Smooth muscle cell (in vitro differentiated cells): ENCODE data around the gene INTS15. TPM values are rescaled to one million over a fixed set of nuclear protein-coding genes. Genes with fewer than 3 reads are reported as not detected.

Experiments used
- DNase-seq: peaks from one replicate; lab custom pipeline; 2025; ENCODE audit not compliant: unreplicated experiment; lab: John Stamatoyannopoulos, UW
- H2AFZ ChIP-seq: fragments of 200-600 bp; sonication (generic); 2 replicates; pipeline ENCODE4 v1.6.0; 2016; ENCODE audit warnings: antibody characterized with exemption, low read depth, mild to moderate bottlenecking
- H3F3A ChIP-seq: fragments of 200-600 bp; sonication (generic); 2 replicates; pipeline ENCODE4 v1.6.0; 2017; ENCODE audit warnings: antibody characterized with exemption, low read depth
- H3K27ac ChIP-seq: fragments of 200-600 bp; sonication (generic); 2 replicates; pipeline ENCODE4 v1.5.1; 2016; ENCODE audit warnings: low read depth, mild to moderate bottlenecking
- H3K27me3 ChIP-seq: fragments of 200-600 bp; sonication (generic); 2 replicates; pipeline ENCODE4 v1.6.1; 2016; ENCODE audit warnings: low read depth, mild to moderate bottlenecking
- H3K36me3 ChIP-seq: fragments of 200-600 bp; sonication (generic); 2 replicates; pipeline ENCODE4 v1.5.1; 2016; ENCODE audit warnings: low read depth
- H3K4me1 ChIP-seq: fragments of 200-600 bp; sonication (generic); 2 replicates; pipeline ENCODE4 v1.5.1; 2016; ENCODE audit warnings: low read depth
- H3K4me2 ChIP-seq: fragments of 200-600 bp; sonication (generic); 2 replicates; pipeline ENCODE4 v1.6.0; 2016; ENCODE audit warnings: mild to moderate bottlenecking
- H3K4me3 ChIP-seq: fragments of 200-600 bp; sonication (generic); 2 replicates; pipeline ENCODE4 v1.5.1; 2016; ENCODE audit warnings: mild to moderate bottlenecking
- H3K79me2 ChIP-seq: fragments of 200-600 bp; sonication (generic); 2 replicates; pipeline ENCODE4 v1.6.0; 2016; ENCODE audit warnings: low read depth, mild to moderate bottlenecking
- H3K9ac ChIP-seq: fragments of 200-600 bp; sonication (generic); 2 replicates; pipeline ENCODE4 v1.6.0; 2016; ENCODE audit warnings: low read depth
- H3K9me3 ChIP-seq: fragments of 200-600 bp; sonication (generic); replicated peaks from 2 replicates; pipeline ENCODE4 v1.5.1; 2016; ENCODE audit warnings: low read depth
- H4K20me1 ChIP-seq: fragments of 200-600 bp; sonication (generic); 2 replicates; pipeline ENCODE4 v1.6.0; 2016; ENCODE audit warnings: low read depth
- CTCF ChIP-seq: fragments of 200-600 bp; sonication (generic); IDR thresholded peaks from 2 replicates; pipeline ENCODE4 v1.5.1; 2017; ENCODE audit warnings: borderline replicate concordance, mild to moderate bottlenecking, antibody characterized with exemption; ENCODE audit not compliant: insufficient read depth, poor library complexity, severe bottlenecking
- WGBS: methylation state at CpG from one replicate; pipeline ENCODE4 v1.1.7; 2016; ENCODE audit warnings: low lambda C conversion rate; 5-methylcytosine and 5-hydroxymethylcytosine counted together
- polyA plus RNA-seq: library from polyadenylated mRNA; unstranded; fragments of >200 nt; fragmentation: Nextera tagmentation; extraction: Ambion mirVana; gene quantifications from 2 replicates; pipeline ENCODE4 v1.2.1, GENCODE V29; 2016
- total RNA-seq: library from RNA; depleted of rRNA; stranded (reverse); fragments of >200 nt; gene quantifications from 2 replicates; pipeline ENCODE4 v1.2.3, GENCODE V29; 2014

INTS15 gene
- 13.4 and 14.7 TPM in 2 replicates for total RNA-seq
- 17.6 and 25.9 TPM in 2 replicates for polyA plus RNA-seq

GRCh38 chr7:6589829-6590644, at the start of gene INTS15:
INTS15 (plus strand) TSS chr7:6590021; CDS start chr7:6590284, 263 bp downstream.
- peak within 1 kb of the TSS; percentile 49 for H3K27ac ChIP-seq
- peaks cover 23% of the 10 kb centered on the region for H3K79me2 ChIP-seq
- 1% methylated on average over 93 of the region's 107 CpGs for WGBS
- peak within 1 kb of the TSS; percentile 77 for H2AFZ ChIP-seq
- H3K4me1 ChIP-seq = peaks cover 4% of the 10 kb centered on the region
- peak; percentile 60 for TF ChIP-seq CTCF
- peaks cover 13% of the 10 kb centered on the region for H3F3A ChIP-seq
- no peaks in the 10 kb centered on the region for H3K36me3 ChIP-seq
- peak within 1 kb of the TSS; percentile 96 for H3K4me2 ChIP-seq
- H4K20me1 ChIP-seq = peaks cover 5% of the 10 kb centered on the region
- H3K27me3 ChIP-seq = no peaks in the 10 kb centered on the region
- H3K9me3 ChIP-seq = no peaks in the 10 kb centered on the region
- peak within 1 kb of the TSS; percentile 93 for H3K4me3 ChIP-seq
- H3K9ac ChIP-seq = peak within 1 kb of the TSS; percentile 78
- peak; percentile 54 for DNase-seq

- no peak for TF ChIP-seq CTCF
- no peaks in the 10 kb centered on the region for H3K4me1 ChIP-seq
- no peaks in the 10 kb centered on the region for H3K27me3 ChIP-seq
- H3K4me3 ChIP-seq = no peak overlapping the region
- no peaks in the 10 kb centered on the region for H3K79me2 ChIP-seq
- DNase-seq = no peak
- H3K9me3 ChIP-seq = no peaks in the 10 kb centered on the region
- H3K36me3 ChIP-seq = no peaks in the 10 kb centered on the region
- H3F3A ChIP-seq = no peaks in the 10 kb centered on the region
- no peak overlapping the region for H3K27ac ChIP-seq
- no peak overlapping the region for H3K9ac ChIP-seq
- H2AFZ ChIP-seq = no peak overlapping the region
- H4K20me1 ChIP-seq = no peaks in the 10 kb centered on the region
- H3K4me2 ChIP-seq = no peak overlapping the region
- 85% methylated on average over 1 of the region's 1 CpG for WGBS
Measured at GRCh38 chr7:6542368-6542767, 47.5 kb upstream of the INTS15 start.

- no peak for DNase-seq
- H3K4me3 ChIP-seq = no peak overlapping the region
- no peak overlapping the region for H2AFZ ChIP-seq
- no peaks in the 10 kb centered on the region for H3F3A ChIP-seq
- H4K20me1 ChIP-seq = no peaks in the 10 kb centered on the region
- H3K36me3 ChIP-seq = no peaks in the 10 kb centered on the region
- no peaks in the 10 kb centered on the region for H3K27me3 ChIP-seq
- WGBS = 93% methylated on average over 22 of the region's 22 CpGs
- TF ChIP-seq CTCF = no peak
- no peak overlapping the region for H3K4me2 ChIP-seq
- H3K79me2 ChIP-seq = no peaks in the 10 kb centered on the region
- no peak overlapping the region for H3K9ac ChIP-seq
- H3K4me1 ChIP-seq = no peaks in the 10 kb centered on the region
- H3K9me3 ChIP-seq = no peaks in the 10 kb centered on the region
- no peak overlapping the region for H3K27ac ChIP-seq
Measured at GRCh38 chr7:6545398-6546126, 44.3 kb upstream of the INTS15 start.
